MM.1S (cell line): ENCODE results near the gene CAV3.
"Not testable (repeated sequence)": the region's sequence is repeated elsewhere in the genome, so short reads cannot be mapped to it uniquely, and the experiment has no call there.

Experiments
- DNase-seq: peaks from one replicate; pipeline ENCODE4 v3.0.0-alpha.2; 2015
- H2AFZ ChIP-seq: fragments of 300-600 bp; sonication (generic); 2 replicates; pipeline ENCODE4 v1.6.0; 2016; ENCODE audit warnings: antibody characterized with exemption, low read length
- H3F3A ChIP-seq: fragments of 300-600 bp; sonication (generic); 2 replicates; pipeline ENCODE4 v1.6.1; 2016; ENCODE audit warnings: mild to moderate bottlenecking, antibody characterized with exemption, low read length, moderate library complexity, mixed read lengths; ENCODE audit not compliant: insufficient read depth
- H3K27ac ChIP-seq: fragments of 300-600 bp; sonication (generic); 2 replicates; pipeline ENCODE4 v1.5.1; 2016; ENCODE audit warnings: mild to moderate bottlenecking, low read length
- H3K27me3 ChIP-seq: fragments of 300-600 bp; sonication (generic); replicated peaks from 2 replicates; pipeline ENCODE4 v1.6.0; 2016; ENCODE audit warnings: low read length; ENCODE audit not compliant: insufficient read depth
- H3K36me3 ChIP-seq: fragments of 300-600 bp; sonication (generic); replicated peaks from 2 replicates; pipeline ENCODE4 v1.6.1; 2016; ENCODE audit warnings: mild to moderate bottlenecking, low read length, mixed read lengths; ENCODE audit not compliant: insufficient read depth
- H3K4me1 ChIP-seq: fragments of 300-600 bp; sonication (generic); 2 replicates; pipeline ENCODE4 v1.6.1; 2016; ENCODE audit warnings: low read length, mixed read lengths
- H3K4me2 ChIP-seq: fragments of 300-600 bp; sonication (generic); 2 replicates; pipeline ENCODE4 v1.6.0; 2016; ENCODE audit warnings: low read depth, low read length
- H3K4me3 ChIP-seq: fragments of 300-600 bp; sonication (generic); 2 replicates; pipeline ENCODE4 v1.5.1; 2016; ENCODE audit warnings: low read length, mixed read lengths
- H3K79me2 ChIP-seq: fragments of 300-600 bp; sonication (generic); 2 replicates; pipeline ENCODE4 v1.6.1; 2016; ENCODE audit warnings: mixed run types, low read length, mixed read lengths
- H3K9ac ChIP-seq: fragments of 300-600 bp; sonication (generic); 2 replicates; pipeline ENCODE4 v1.6.1; 2016; ENCODE audit warnings: low read length, mixed read lengths
- H3K9me2 ChIP-seq: fragments of 300-600 bp; sonication (generic); replicated peaks from 2 replicates; pipeline ENCODE4 v1.6.1; 2016; ENCODE audit warnings: mild to moderate bottlenecking, low read length, mixed read lengths; ENCODE audit not compliant: insufficient read depth
- H3K9me3 ChIP-seq: fragments of 300-600 bp; sonication (generic); replicated peaks from 2 replicates; pipeline ENCODE4 v1.6.1; 2016; ENCODE audit warnings: mild to moderate bottlenecking, low read length, mixed read lengths; ENCODE audit not compliant: insufficient read depth
- H4K20me1 ChIP-seq: fragments of 300-600 bp; sonication (generic); 2 replicates; pipeline ENCODE4 v1.6.1; 2016; ENCODE audit warnings: mild to moderate bottlenecking, low read length, moderate library complexity, mixed read lengths; ENCODE audit not compliant: insufficient read depth
- CTCF ChIP-seq: fragments of 300-600 bp; sonication (generic); IDR thresholded peaks from 2 replicates; pipeline ENCODE4 v1.5.1; 2016; ENCODE audit warnings: antibody characterized with exemption, low read length, mixed read lengths
- EZH2 ChIP-seq: fragments of 300-600 bp; sonication (generic); optimal IDR thresholded peaks from 2 replicates; pipeline ENCODE3; 2017; ENCODE audit warnings: low read depth, mild to moderate bottlenecking, antibody characterized with exemption, low read length, mixed read lengths
- EZH2phosphoT487 ChIP-seq: fragments of 300-600 bp; sonication (generic); IDR thresholded peaks from 2 replicates; pipeline ENCODE4 v1.6.1; 2018; ENCODE audit warnings: antibody characterized with exemption, low read length

Gene CAV3

GRCh38 chr3:8733332-8734094 lies at the start of gene CAV3:
Gene CAV3 (plus strand): TSS chr3:8733802. CDS start chr3:8733877, 75 bp downstream.
- no peak within 1 kb of the TSS for H3K4me2 ChIP-seq
- no peaks in the 10 kb centered on the region for H3K4me1 ChIP-seq
- H3K9me3 ChIP-seq = no peaks in the 10 kb centered on the region
- H3K27me3 ChIP-seq = no peaks in the 10 kb centered on the region
- H2AFZ ChIP-seq = no peak within 1 kb of the TSS
- no peaks in the 10 kb centered on the region for H3F3A ChIP-seq
- H3K9me2 ChIP-seq = no peaks in the 10 kb centered on the region
- TF ChIP-seq EZH2phosphoT487 (no peak), EZH2 (no peak), CTCF (no peak)
- H3K4me3 ChIP-seq = no peak within 1 kb of the TSS
- no peak within 1 kb of the TSS for H3K27ac ChIP-seq
- H3K9ac ChIP-seq = no peak within 1 kb of the TSS
- no peak for DNase-seq
- H4K20me1 ChIP-seq = no peaks in the 10 kb centered on the region
- no peaks in the 10 kb centered on the region for H3K36me3 ChIP-seq
- H3K79me2 ChIP-seq = no peaks in the 10 kb centered on the region

- not testable (repeated sequence) for DNase-seq
Observed at GRCh38 chr3:8684992-8685391, 48.6 kb upstream of the CAV3 start.

DNA sequence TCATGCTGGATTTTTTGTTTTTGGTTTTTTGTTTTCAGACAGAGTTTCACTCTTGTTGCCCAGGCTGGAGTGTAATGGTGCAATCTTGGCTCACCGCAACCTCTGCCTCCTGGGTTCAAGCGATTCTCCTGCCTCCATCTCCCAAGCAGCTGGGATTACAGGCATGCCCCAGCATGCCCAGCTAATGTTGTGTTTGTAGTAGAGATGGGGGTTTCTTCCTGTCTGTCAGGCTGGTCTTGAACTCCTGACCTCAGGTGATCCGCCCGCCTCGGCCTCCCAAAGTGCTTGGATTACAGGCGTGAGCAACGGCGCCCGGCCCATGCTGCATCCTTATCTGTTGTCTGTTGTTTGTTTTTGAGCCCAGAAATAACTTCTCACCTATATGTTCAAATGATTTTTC lies 42.3 kb upstream of the CAV3 start:
- H3K9me2 ChIP-seq, H4K20me1 ChIP-seq, H3K36me3 ChIP-seq, H3K9me3 ChIP-seq, H3K4me2 ChIP-seq, H3K4me3 ChIP-seq, H3K4me1 ChIP-seq, DNase-seq, H3F3A ChIP-seq, H2AFZ ChIP-seq, H3K9ac ChIP-seq, H3K27ac ChIP-seq, H3K27me3 ChIP-seq, H3K79me2 ChIP-seq: not testable (repeated sequence)

More at GRCh38 chr3:8684992-8685391, 48.6 kb upstream of the CAV3 start:
- not testable (repeated sequence) for H3F3A ChIP-seq, H3K27ac ChIP-seq, H3K79me2 ChIP-seq, H3K36me3 ChIP-seq, H3K9ac ChIP-seq, H3K4me2 ChIP-seq, H2AFZ ChIP-seq, H3K9me2 ChIP-seq, H3K9me3 ChIP-seq, H3K4me1 ChIP-seq, H3K27me3 ChIP-seq, H3K4me3 ChIP-seq, H4K20me1 ChIP-seq

- Histone ChIP-seq H3K4me3 (no peak overlapping the region), H3F3A (no peaks in the 10 kb centered on the region), H3K9me2 (no peaks in the 10 kb centered on the region), H3K27ac (no peak overlapping the region), H3K4me2 (no peak overlapping the region), H3K9me3 (no peaks in the 10 kb centered on the region), H3K79me2 (no peaks in the 10 kb centered on the region), H3K9ac (no peak overlapping the region), H2AFZ (no peak overlapping the region), H3K4me1 (no peaks in the 10 kb centered on the region), H3K27me3 (no peaks in the 10 kb centered on the region), H3K36me3 (no peaks in the 10 kb centered on the region), H4K20me1 (no peaks in the 10 kb centered on the region)
- TF ChIP-seq EZH2 = no peak
- TF ChIP-seq CTCF = peak; percentile 29
- no peak for DNase-seq
Observed at GRCh38 chr3:8702560-8702959, 31.0 kb upstream of the CAV3 start.
